ENCODE data around the gene PRDM16. TPM values are rescaled to one million over a fixed set of nuclear protein-coding genes. Genes with fewer than 3 reads are reported as not detected.

Gene PRDM16
- total RNA-seq, 1 donor from 2014 or later: 0.79 TPM

DNA sequence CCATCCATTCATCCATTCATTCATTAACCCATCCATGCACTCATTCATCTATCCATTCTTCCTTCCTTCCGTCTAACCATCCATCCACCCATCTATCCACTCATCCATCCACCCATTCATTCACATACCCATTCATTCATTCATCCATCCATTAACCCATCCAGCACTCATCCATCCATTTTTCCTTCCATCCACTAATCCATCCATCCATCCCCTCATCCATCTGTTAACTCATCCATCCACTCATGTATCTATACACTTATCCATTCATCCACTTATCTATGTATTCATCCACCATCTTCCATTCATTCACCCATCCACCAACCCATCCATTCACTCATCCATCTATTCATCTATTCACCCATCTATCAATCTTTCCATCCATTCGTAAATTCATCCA is 107.8 kb downstream of the PRDM16 start:
- no peak for TF ChIP-seq CTCF (IDR thresholded peaks at IDR 0.05; ENCODE audit: insufficient read depth, low read length, severe bottlenecking)
- H3K4me3 ChIP-seq (ENCODE audit: low read depth, low read length): no peak overlapping the region
- H3K36me3 ChIP-seq (ENCODE audit: control insufficient read depth, insufficient read depth, low read length): no peaks in the 10 kb centered on the region
- no peak for DNase-seq (ENCODE audit: low read depth)
- H3K27me3 ChIP-seq (ENCODE audit: control insufficient read depth, insufficient read depth, low read length): no peaks in the 10 kb centered on the region
- no peak for FAIRE-seq

GRCh38 chr1:3178279-3178678 is 109.3 kb downstream of the PRDM16 start:
- Histone ChIP-seq H3K4me3 (ENCODE audit: low read depth, low read length) (no peak overlapping the region), H3K27me3 (ENCODE audit: control insufficient read depth, insufficient read depth, low read length) (no peaks in the 10 kb centered on the region), H3K36me3 (ENCODE audit: control insufficient read depth, insufficient read depth, low read length) (no peaks in the 10 kb centered on the region)
- no peak for TF ChIP-seq CTCF (IDR thresholded peaks at IDR 0.05; ENCODE audit: insufficient read depth, low read length, severe bottlenecking)
- no peak for FAIRE-seq
- DNase-seq (ENCODE audit: low read depth): no peak

DNA sequence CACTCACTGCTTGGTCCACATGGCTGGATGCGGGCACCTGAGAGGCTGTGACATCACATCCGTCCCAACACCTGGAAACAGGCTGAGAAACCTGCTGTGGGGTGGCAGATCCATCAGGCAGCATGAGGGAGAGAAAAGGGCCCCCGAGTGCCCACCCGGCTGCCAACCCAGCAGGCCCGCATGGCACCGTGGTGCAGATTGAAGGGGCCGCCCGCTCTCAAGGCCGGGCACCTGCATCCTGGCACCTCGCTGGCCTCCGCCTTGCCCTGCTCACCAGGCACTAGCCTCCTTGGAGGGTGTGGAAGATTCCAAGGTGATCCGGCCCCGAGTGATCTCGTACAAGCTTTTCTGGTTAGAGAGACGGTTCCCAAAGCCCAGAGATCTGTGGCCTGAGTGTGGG is 110.5 kb downstream of the PRDM16 start:
- FAIRE-seq (no peak), DNase-seq (ENCODE audit: low read depth) (no peak)
- TF ChIP-seq CTCF (IDR thresholded peaks at IDR 0.05; ENCODE audit: insufficient read depth, low read length, severe bottlenecking): no peak
- Histone ChIP-seq H3K4me3 (ENCODE audit: low read depth, low read length) (no peak overlapping the region), H3K36me3 (ENCODE audit: control insufficient read depth, insufficient read depth, low read length) (no peaks in the 10 kb centered on the region), H3K27me3 (ENCODE audit: control insufficient read depth, insufficient read depth, low read length) (no peaks in the 10 kb centered on the region)

GRCh38 chr1:3180915-3181314 is 111.9 kb downstream of the PRDM16 start:
- no peak overlapping the region for H3K4me3 ChIP-seq (ENCODE audit: low read depth, low read length)
- no peaks in the 10 kb centered on the region for H3K27me3 ChIP-seq (ENCODE audit: control insufficient read depth, insufficient read depth, low read length)
- FAIRE-seq: no peak

DNA sequence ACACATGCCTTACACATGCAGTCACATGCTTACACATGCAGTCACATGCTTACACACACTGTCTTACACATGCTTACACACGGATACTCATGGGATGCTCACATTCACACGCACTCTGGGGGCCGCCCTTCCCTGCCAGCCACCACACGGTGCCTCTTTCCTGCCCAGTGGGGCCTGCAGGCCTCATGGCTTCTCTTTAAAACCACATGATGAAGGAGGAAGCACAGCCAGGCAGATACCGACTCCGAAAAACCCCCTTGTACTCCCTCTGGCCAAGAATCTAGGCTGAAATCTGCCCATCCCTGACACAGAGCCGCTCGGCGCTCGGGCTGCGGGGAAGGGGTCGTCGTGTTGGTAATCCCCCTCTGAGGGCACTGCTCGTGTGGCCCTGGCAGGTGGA is 113.0 kb downstream of the PRDM16 start:
- Histone ChIP-seq H3K4me3 (ENCODE audit: low read depth, low read length) (no peak overlapping the region), H3K27me3 (ENCODE audit: control insufficient read depth, insufficient read depth, low read length) (no peaks in the 10 kb centered on the region), H3K36me3 (ENCODE audit: control insufficient read depth, insufficient read depth, low read length) (no peaks in the 10 kb centered on the region)
- no peak for DNase-seq (ENCODE audit: low read depth)
- TF ChIP-seq CTCF (IDR thresholded peaks at IDR 0.05; ENCODE audit: insufficient read depth, low read length, severe bottlenecking): no peak
- no peak for FAIRE-seq

More at GRCh38 chr1:3180915-3181314, 111.9 kb downstream of the PRDM16 start:
- DNase-seq (ENCODE audit: low read depth): no peak
- no peaks in the 10 kb centered on the region for H3K36me3 ChIP-seq (ENCODE audit: control insufficient read depth, insufficient read depth, low read length)
- TF ChIP-seq CTCF (IDR thresholded peaks at IDR 0.05; ENCODE audit: insufficient read depth, low read length, severe bottlenecking): no peak

- H3K27me3 ChIP-seq (ENCODE audit: control insufficient read depth, insufficient read depth, low read length): no peaks in the 10 kb centered on the region
- no peak for FAIRE-seq
Observed at GRCh38 chr1:3183411-3183810, 114.4 kb downstream of the PRDM16 start.

More at GRCh38 chr1:3183411-3183810, 114.4 kb downstream of the PRDM16 start:
- Histone ChIP-seq H3K36me3 (ENCODE audit: control insufficient read depth, insufficient read depth, low read length) (no peaks in the 10 kb centered on the region), H3K4me3 (ENCODE audit: low read depth, low read length) (no peak overlapping the region)
- no peak for TF ChIP-seq CTCF (IDR thresholded peaks at IDR 0.05; ENCODE audit: insufficient read depth, low read length, severe bottlenecking)
- DNase-seq (ENCODE audit: low read depth): no peak

Data from bronchial epithelial cell (primary cell).